C1 segment of cervical spinal cord (tissue), 14 donors: ENCODE results near the gene PARD3B.

Source experiments
- DNase-seq, 14 donors: peaks; one replicate each; lab custom pipeline; 2025; lab: John Stamatoyannopoulos, UW

Gene PARD3B

GRCh38 chr2:205347899-205348298 is 802.6 kb downstream of the PARD3B start:
- DNase-seq, result no peak

GRCh38 chr2:205352094-205352493 is 806.8 kb downstream of the PARD3B start:
- no peak for DNase-seq

- DNase-seq, result no peak
These were observed 807.3 kb downstream of the PARD3B start for GRCh38 chr2:205352593-205352992.

GRCh38 chr2:205357732-205358131 is 812.5 kb downstream of the PARD3B start:
- DNase-seq, result no peak

- no peak for DNase-seq
These were observed 813.1 kb downstream of the PARD3B start for GRCh38 chr2:205358351-205358815.

- no peak for DNase-seq
These were observed 816.0 kb downstream of the PARD3B start for GRCh38 chr2:205361272-205361671.

- no peak for DNase-seq
These were observed 816.7 kb downstream of the PARD3B start for GRCh38 chr2:205361970-205362369.

- no peak for DNase-seq
These were observed 819.0 kb downstream of the PARD3B start for GRCh38 chr2:205364261-205364660.

- no peak for DNase-seq
These were observed 821.2 kb downstream of the PARD3B start for GRCh38 chr2:205366336-205367060.

- no peak for DNase-seq
These were observed 822.2 kb downstream of the PARD3B start for GRCh38 chr2:205367331-205367935.

- DNase-seq, result no peak
These were observed 824.5 kb downstream of the PARD3B start for GRCh38 chr2:205369813-205370212.

GRCh38 chr2:205370726-205371125 is 825.5 kb downstream of the PARD3B start:
- no peak for DNase-seq

- no peak for DNase-seq
These were observed 826.9 kb downstream of the PARD3B start for GRCh38 chr2:205372141-205372540.

- no peak for DNase-seq
These were observed 830.5 kb downstream of the PARD3B start for GRCh38 chr2:205375461-205376448.

GRCh38 chr2:205377324-205377723 is 832.0 kb downstream of the PARD3B start:
- DNase-seq, result no peak

- no peak for DNase-seq
These were observed 838.3 kb downstream of the PARD3B start for GRCh38 chr2:205383601-205384000.

GRCh38 chr2:205386109-205386508 is 840.8 kb downstream of the PARD3B start:
- DNase-seq, result no peak

GRCh38 chr2:205387350-205388055 is 842.2 kb downstream of the PARD3B start:
- DNase-seq, result no peak

GRCh38 chr2:205390866-205391265 is 845.6 kb downstream of the PARD3B start:
- no peak for DNase-seq

- DNase-seq, result no peak
These were observed 856.2 kb downstream of the PARD3B start for GRCh38 chr2:205401511-205401910.

- no peak for DNase-seq
These were observed 856.7 kb downstream of the PARD3B start for GRCh38 chr2:205402011-205402410.
